Activated CD8-positive, alpha-beta memory T cell treated with anti-CD3 and anti-CD28 coated beads for 1 hour (primary cell): ENCODE results near the gene RPL3.

ENCODE experiments used
- DNase-seq, 2 donors: peaks; one replicate each; pipeline ENCODE4 v3.0.0-alpha.2; 2020; ENCODE audit warnings: low read depth in 1 of 2; ENCODE audit errors: extremely low read depth in 1 of 2

RPL3 gene

GRCh38 chr22:39301108-39301507 lies 18.3 kb downstream of the RPL3 start:
- DNase-seq, result no peak

DNA sequence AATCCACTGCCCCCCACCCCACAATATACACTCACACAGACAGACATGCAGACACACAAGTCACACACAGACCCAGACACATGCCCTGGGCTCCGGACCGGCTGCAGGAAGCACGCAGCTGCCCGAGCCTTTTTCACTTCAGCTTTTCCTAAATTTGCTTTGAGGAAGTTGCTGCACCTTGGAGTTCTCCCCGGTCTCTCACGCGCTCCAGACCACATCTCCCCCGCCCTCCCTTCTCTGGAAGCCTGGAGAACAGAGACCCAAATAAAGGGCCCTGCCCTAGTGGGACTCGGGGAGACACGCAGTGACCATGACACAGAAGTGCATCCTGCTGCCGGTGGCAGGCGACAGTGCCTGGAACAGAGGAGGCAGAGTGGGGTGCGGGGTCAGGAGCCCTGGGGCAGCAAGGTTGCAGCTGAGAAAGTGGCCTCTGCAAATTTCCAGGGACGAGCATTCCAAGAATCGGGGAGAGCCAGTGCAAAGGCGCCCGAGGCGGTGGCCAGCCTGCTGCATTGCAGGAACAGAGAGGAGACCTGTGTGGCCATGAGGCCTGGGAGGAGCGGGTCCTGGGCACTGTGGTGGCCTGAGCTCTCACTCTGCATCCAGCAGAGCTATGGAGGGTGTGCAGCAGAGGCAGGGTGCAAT lies 19.1 kb downstream of the RPL3 start:
- DNase-seq, result no peak

DNA sequence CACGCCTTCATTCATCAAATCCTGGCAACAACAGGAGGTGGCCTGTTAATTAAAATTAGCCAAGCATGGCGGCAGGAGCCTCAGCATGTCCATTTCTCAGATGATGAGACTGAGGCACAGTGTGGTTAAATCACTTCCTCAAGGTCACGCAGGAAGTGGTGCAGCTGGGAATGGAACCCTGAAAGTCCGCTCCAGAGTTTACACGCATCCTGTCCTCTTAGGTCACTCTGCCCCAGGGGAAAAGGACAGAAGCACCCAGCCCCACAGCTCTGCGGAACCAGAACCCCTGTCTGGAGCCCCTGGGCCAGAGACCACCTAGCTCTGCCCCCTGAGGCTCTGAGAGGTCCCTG lies 19.6 kb downstream of the RPL3 start:
- no peak for DNase-seq

GRCh38 chr22:39298241-39298987 lies 21.0 kb downstream of the RPL3 start:
- no peak for DNase-seq

DNA sequence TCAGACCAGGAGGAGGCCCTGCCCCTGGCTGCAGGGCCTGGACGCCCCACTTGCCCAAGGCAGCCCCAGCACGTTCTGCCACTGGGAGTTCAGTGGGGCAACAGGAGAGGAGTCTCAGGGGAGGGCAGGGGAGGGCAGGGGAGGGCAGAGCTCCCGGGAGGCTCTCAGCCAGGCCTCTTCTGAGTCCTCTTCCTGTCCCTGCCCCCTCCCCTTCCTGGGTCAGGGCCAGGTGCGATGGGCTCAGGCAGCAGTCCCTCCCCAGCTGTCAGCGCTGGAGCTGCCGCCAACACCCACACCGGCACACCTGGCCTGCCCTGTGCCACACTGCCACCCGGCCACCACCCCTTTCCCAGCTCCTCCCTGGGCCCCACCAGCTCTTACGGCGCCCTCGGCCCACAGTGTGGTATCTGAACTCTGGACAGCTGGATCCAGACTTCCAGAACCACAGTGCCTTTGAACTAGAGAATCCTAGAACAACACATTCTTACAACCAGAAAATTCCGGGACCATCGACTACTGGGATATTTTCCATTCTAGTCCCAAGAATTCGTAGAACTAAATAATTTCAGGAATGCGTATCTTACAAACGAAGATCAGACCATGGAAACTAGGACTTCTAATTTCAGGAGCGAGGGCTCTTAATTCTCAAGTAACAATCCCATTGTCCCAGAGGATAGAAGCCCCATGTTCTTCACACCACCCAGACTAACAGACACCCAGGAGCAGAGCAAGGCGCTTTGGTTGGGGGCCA lies 21.8 kb downstream of the RPL3 start:
- no peak for DNase-seq

DNA sequence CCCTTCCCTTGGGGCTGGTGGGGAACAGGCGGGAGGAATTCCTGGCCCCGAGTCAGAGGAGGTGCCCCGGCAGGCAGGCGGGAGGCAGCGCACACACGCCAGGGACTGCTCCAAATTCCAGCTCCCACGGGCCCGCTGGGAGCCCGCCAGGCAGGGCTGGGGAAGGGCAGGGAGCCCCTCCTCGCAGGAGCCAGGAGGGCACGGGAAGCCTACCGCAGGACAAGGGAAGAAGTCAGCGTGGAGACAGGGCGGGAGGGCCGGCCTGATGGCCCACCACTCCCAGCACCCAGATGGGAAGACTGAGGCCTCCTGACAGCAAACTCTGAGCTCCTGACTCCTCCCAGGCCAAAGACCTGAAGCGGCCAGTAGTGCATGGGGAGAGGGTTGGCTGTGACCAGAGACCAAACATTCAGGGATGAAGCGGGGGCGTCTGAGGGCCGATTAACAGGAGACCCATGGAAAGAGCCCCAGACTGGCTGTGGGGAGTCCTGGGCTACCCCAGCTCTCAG lies 22.4 kb downstream of the RPL3 start:
- DNase-seq, result no peak

- no peak for DNase-seq
These were observed 22.9 kb downstream of the RPL3 start for GRCh38 chr22:39296535-39296934.

GRCh38 chr22:39294571-39295468 lies 24.6 kb downstream of the RPL3 start:
- no peak for DNase-seq

- DNase-seq, result no peak
These were observed 25.6 kb downstream of the RPL3 start for GRCh38 chr22:39293766-39294368.

DNA sequence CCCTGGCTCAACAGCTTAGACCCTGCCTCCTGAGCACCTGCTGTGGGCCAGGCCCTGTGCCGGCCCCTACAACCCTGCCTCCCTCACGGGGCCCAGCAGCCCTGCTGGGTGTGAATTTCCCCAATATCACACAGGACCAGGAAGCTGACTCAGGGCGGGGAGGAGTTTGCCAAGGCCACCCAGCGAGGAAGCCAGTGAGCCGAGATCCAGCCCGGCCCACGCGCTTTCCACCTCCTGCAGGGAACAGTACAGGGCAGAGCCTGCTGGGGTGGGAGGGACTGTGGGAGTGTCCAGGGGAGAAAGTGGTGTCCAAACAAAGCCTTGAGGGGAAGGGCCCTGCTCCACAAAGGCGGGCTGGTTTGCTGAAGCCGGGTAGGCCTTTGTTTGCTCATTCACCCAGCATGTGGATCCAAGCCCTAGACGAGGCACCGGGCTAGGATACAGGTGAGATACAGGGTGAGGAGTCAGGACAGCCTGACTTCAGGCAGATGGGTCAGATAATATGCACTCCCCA lies 26.8 kb downstream of the RPL3 start:
- no peak for DNase-seq

GRCh38 chr22:39292031-39292462 lies 27.4 kb downstream of the RPL3 start:
- no peak for DNase-seq

- DNase-seq, result no peak
These were observed 27.9 kb downstream of the RPL3 start for GRCh38 chr22:39291523-39291922.

DNA sequence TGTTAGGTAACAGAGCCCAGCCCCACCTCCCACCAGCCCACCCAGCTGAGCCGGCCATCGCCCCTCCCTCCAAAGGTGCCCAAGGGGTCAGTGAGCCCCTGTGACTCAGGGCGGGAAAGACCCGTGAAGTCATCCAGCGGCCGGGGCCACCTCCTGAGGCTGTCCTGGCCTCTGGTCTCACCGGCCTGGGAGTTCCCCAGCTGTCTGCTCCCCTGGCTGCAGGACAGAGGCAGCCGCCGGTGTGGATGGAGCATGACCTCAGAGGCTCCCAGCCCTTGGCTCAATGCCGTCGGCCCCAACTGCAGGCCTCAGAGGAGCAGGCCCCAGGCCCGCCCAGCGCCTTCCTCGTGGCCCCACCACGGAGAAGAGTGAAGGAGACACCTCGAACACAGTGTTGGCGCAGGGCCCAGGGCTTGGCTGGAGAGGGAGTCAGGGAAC lies 28.7 kb downstream of the RPL3 start:
- DNase-seq, result no peak

- DNase-seq, result no peak
These were observed 29.3 kb downstream of the RPL3 start for GRCh38 chr22:39289975-39290720.

DNA sequence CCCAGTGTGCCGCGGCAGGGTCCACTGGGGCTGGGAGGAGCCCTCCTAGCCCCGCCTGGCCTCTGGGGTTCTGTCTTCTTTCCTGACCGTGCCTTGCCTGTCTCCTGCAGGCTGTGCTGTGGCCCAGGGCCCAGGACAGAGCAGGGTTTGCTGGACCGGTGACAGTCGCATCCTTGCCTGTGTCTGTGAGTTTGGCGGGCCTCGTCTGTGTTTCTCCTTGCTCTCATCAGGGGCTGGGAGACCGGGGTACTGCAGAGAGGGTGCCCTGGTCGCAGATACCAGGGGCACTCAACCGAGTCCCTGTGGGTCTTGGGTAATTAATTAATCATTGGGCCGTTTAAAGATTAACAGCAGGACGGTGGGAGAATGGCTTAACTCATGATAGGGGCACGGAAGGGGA lies 29.9 kb downstream of the RPL3 start:
- no peak for DNase-seq

DNA sequence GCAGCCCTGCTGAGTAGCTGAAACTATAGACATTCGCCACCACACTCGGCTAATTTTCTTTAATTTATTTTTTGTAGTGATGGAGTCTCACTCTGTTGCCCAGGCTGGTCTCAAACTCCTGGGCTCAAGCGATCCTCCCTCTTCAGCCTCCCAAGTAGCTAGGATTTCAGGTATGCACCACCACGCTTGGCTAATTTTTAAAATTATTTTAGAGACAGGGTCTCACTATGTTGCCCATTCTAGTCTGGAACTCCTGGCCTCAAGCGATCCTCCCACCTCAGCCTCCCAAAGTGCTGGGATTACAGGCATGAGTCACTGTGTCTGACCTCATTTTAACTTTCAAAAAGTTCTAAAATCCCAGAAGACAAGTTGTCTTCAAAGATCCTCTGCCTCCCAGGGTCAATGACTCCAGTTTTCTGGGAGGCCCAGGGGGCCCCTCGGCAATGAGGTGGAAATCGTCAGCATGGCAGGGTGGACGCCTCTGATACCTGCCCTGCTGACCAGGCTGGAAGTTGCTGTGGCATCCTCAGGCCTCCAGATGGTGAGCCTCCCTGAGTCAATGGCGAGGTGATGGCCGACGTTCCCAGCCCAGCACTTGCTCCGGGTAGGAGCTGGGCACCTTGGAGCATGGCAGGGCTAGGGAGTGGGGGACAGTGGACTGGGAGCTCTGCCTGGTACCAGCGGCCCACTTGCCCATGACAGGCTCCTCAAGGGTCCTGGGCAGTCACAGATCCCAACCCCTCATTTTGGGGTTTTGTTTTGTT lies 31.1 kb downstream of the RPL3 start:
- DNase-seq, result no peak

- DNase-seq, result no peak
These were observed 32.2 kb downstream of the RPL3 start for GRCh38 chr22:39287076-39287725.

- DNase-seq, result no peak
These were observed 34.4 kb downstream of the RPL3 start for GRCh38 chr22:39284983-39285382.
